OCI-LY3 (cell line): ENCODE data around the gene CAMK1D.

Experiments used
- EZH2phosphoT487 ChIP-seq: fragments of 200-600 bp; shearing (Covaris generic); IDR thresholded peaks from 2 replicates; pipeline ENCODE4 v1.6.1; 2018; ENCODE audit warnings: antibody characterized with exemption, mixed run types, low read depth
- TF ChIP-seq, protein P1 (sequence below): fragments of 200-600, 300-600 bp; sonication (generic); IDR thresholded peaks from 2 replicates; pipeline ENCODE4 v1.5.1; 2014; ENCODE audit warnings: antibody characterized with exemption, low read length, low read depth

- TF ChIP-seq, protein P1, sequence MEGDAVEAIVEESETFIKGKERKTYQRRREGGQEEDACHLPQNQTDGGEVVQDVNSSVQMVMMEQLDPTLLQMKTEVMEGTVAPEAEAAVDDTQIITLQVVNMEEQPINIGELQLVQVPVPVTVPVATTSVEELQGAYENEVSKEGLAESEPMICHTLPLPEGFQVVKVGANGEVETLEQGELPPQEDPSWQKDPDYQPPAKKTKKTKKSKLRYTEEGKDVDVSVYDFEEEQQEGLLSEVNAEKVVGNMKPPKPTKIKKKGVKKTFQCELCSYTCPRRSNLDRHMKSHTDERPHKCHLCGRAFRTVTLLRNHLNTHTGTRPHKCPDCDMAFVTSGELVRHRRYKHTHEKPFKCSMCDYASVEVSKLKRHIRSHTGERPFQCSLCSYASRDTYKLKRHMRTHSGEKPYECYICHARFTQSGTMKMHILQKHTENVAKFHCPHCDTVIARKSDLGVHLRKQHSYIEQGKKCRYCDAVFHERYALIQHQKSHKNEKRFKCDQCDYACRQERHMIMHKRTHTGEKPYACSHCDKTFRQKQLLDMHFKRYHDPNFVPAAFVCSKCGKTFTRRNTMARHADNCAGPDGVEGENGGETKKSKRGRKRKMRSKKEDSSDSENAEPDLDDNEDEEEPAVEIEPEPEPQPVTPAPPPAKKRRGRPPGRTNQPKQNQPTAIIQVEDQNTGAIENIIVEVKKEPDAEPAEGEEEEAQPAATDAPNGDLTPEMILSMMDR, result no peak
- no peak for TF ChIP-seq EZH2phosphoT487
Observed at GRCh38 chr10:12348294-12348869, 965 bp upstream of the CAMK1D start.
